GM12875 (cell line): ENCODE results near the gene HMGXB3.
"Not testable (repeated sequence)": the region's sequence is repeated elsewhere in the genome, so short reads cannot be mapped to it uniquely, and the experiment has no call there.

ENCODE experiments used
- H3K4me3 ChIP-seq: one replicate; pipeline ENCODE4 v1.5.1; 2011; ENCODE audit warnings: low read depth, low read length, control low read depth
- TF ChIP-seq, protein P1 (sequence below): IDR thresholded peaks from 2 replicates; pipeline ENCODE4 v1.5.1; 2011; ENCODE audit warnings: low read depth, mild to moderate bottlenecking, control low read depth, inconsistent platforms, low read length, moderate library complexity, borderline replicate concordance; ENCODE audit not compliant: insufficient read depth

The HMGXB3 gene

DNA sequence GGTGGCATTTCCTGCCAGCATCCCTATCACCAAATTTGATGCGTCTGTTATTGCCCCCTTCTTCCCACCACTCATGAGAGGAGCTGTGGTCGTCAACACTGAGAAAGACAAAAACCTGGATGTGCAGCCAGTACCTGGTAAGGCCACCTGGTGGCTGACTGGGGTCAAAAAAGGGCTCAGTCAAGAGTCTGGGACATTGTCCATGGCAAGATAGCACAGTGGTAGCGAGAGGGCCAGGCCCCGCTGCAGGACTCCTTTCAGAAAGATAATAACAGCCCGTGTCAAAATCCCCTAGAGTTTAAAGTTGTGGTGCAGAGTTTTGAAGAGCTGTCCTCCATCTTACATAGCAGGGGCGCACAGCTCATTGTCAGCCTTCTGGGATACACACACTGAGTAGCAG lies 45.0 kb downstream of the HMGXB3 start:
- H3K4me3 ChIP-seq: no peak overlapping the region

DNA sequence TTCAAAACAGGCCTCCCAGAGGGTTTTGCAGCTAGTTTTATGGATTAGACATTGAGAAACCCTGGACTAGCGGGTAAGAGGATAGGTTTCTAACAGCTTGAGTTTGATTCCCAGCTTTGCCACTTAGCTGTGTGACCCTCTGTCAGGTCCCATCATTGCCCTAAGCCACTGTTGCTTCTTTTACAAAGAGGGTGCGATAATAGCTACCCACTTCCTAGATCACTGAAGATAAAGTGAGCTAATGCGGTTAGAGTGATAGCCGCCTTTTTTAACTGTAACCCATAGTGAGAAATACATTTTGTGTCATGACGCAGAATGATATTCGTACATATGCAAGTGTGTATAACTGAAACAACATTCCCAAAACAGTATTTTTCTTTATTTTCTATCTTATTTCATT lies 45.5 kb downstream of the HMGXB3 start:
- TF ChIP-seq, protein P1, sequence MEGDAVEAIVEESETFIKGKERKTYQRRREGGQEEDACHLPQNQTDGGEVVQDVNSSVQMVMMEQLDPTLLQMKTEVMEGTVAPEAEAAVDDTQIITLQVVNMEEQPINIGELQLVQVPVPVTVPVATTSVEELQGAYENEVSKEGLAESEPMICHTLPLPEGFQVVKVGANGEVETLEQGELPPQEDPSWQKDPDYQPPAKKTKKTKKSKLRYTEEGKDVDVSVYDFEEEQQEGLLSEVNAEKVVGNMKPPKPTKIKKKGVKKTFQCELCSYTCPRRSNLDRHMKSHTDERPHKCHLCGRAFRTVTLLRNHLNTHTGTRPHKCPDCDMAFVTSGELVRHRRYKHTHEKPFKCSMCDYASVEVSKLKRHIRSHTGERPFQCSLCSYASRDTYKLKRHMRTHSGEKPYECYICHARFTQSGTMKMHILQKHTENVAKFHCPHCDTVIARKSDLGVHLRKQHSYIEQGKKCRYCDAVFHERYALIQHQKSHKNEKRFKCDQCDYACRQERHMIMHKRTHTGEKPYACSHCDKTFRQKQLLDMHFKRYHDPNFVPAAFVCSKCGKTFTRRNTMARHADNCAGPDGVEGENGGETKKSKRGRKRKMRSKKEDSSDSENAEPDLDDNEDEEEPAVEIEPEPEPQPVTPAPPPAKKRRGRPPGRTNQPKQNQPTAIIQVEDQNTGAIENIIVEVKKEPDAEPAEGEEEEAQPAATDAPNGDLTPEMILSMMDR: no peak
- H3K4me3 ChIP-seq: no peak overlapping the region

More for the DNA sequence above, 45.0 kb downstream of the HMGXB3 start:
- TF ChIP-seq, protein P1: peak; percentile 26; the same call in 1 of the 2 replicates

DNA sequence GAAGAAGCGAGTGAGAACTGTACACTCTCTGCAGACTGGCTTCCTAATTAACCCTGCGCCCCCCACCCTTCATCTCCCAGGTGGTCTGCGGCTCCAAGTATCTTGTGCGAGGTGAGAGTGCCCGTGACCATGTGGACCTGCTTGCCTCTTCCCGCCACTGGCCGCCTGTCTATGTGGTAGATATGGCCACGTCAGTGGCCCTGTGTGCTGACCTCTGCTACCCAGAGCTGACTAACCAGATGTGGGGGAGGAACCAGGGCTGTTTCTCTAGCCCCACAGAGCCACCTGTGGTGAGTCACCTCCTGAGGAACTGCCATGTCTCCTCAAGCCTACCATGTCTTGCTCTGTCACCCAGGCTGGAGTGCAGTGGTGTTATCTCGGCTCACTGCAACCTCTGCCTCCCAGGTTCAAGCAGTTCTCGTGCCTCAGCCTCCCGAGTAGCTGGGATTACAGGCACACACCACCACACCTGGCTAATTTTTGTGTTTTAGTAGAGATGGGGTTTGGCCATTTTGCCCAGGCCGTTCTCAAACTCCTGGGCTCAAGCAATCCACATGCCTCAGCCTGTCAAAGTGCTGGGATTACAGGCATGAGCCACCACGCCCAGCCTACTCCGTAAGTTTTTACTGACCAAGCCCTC lies 49.8 kb downstream of the HMGXB3 start:
- not testable (repeated sequence) for H3K4me3 ChIP-seq

DNA sequence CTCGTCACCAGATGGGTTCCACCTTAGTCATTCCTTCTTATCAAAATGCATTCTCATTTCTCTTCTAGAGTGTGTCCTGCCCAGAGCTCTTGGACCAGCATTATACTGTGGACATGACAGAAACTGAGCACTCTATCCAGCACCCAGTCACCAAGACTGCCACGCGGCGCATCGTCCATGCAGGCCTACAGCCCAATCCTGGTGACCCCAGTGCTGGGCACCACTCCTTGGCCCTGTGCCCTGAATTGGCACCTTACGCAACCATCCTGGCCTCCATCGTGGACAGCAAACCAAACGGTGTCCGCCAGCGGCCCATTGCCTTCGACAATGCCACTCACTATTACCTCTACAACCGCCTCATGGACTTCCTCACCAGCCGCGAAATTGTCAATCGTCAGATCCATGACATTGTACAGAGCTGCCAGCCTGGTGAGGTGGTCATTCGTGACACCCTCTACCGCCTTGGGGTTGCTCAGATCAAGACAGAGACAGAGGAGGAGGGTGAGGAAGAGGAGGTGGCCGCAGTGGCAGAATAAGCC lies 51.2 kb downstream of the HMGXB3 start:
- TF ChIP-seq, protein P1: no peak

DNA sequence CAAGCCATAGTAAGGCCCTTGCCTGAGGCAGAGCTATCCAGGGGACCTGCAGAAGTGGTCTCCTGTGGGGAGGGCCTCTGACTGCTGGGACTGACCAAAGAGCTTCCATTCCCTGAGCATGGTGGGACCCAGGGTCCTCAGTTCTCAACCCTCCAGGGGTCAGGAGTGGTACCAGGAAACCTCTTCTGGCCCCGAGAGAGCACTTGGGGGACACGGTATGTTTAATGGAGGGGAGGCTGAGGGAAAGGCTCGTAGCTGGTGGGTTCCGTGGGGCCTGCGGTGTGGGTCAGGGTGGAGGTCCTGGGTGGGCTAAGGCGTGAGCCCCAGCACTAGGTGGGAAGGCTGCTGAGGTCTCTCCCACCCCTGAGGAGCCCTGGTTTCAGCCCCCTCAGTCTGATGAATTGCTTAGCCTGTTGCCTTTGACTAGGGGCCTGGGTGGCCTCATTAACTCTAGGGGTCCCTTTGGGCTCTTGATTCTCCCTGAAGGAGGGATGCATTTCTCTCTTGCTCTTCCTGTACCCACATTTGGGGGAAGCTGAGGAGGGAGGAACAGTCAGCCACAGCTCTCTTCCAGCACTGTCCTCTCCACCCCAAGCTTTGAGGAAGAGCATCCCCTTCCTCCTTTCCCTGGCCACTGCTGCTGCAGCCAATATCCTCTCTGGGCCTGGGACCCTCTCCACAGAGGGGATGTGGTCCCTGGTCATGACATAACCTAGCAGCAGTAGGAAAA lies 51.9 kb downstream of the HMGXB3 start:
- no peak overlapping the region for H3K4me3 ChIP-seq
- TF ChIP-seq, protein P1: no peak

More for the DNA sequence above, 51.2 kb downstream of the HMGXB3 start:
- no peak overlapping the region for H3K4me3 ChIP-seq

DNA sequence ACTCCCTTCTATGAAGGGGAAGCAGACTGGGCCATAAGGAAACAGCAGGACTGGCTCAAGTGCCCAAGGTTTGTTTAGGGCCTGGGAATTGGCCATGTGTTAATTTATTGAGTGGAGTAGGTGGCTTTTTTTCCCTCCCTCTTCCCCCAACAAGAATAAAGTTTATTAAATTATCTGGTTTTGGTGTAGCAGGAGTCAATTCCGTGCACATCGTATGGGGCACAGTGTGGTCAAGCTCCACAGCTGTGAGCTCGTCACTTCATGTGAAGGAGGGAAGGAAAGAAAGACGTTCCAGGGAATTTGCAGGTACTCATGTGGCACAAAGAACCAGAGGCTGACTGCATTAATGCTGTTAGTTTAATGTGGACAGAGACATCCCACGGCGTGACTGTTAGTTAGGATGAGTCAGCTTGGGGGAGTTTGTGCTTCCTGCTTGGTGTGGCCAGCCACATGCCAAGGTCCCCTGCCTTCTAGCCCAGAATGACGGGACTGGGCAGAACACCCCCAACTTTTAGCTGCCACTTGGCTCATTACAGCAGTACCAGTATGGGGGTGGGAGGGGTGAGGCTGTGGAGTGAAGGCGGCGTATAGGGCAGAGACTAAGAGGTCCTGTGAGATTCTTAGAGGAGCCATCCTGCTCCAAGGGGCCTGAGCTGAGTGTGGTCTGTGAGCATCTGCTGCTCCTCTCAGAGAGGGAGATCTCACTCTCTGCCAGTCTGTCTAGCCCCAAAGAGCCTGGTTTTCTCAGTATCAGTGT lies 52.6 kb downstream of the HMGXB3 start:
- TF ChIP-seq, protein P1: no peak
- no peak overlapping the region for H3K4me3 ChIP-seq

DNA sequence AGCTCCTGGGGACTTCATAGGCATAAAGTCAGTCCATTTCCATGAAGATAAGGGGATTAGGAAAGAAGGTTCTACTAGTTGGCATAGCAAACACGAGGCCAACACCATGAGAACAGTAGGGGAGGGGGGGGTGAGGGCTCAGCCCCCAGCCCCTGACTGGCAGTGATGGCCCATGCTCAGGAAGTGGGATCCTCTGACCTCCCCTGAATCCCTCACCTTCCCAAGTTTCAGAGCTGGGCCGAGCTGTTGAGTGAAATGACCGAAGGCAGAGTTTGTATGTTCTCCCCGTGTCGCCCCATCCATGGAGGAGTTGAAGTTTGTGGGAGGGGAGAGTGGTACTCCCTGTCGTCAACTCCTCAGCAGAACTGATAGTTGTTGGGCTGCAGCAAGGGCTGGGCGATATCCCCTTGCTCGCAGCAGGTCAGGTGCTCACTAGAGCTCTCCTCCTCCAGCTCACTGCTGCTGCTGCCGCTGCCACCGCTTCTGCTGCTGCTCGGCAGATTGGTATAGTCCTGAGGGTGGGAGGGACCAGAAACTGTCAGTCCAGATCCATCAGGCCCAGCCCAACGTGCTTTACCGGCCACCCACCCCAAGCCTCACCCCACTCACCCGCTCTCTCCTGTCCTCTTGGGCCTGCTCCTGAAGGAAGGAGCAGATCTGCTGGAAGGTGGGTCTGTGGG lies 53.3 kb downstream of the HMGXB3 start:
- H3K4me3 ChIP-seq: no peak overlapping the region
- TF ChIP-seq, protein P1: no peak
